NCI-H1417 treated with DMSO at 0.1 percent for 48 hours (cell line): ENCODE data around the gene SHROOM2.
"Not testable (repeated sequence)": the region's sequence is repeated elsewhere in the genome, so short reads cannot be mapped to it uniquely, and the experiment has no call there.

Experiments used
- DNase-seq: peaks from one replicate; lab custom pipeline; 2025; lab: John Stamatoyannopoulos, UW

SHROOM2 gene, protein sequence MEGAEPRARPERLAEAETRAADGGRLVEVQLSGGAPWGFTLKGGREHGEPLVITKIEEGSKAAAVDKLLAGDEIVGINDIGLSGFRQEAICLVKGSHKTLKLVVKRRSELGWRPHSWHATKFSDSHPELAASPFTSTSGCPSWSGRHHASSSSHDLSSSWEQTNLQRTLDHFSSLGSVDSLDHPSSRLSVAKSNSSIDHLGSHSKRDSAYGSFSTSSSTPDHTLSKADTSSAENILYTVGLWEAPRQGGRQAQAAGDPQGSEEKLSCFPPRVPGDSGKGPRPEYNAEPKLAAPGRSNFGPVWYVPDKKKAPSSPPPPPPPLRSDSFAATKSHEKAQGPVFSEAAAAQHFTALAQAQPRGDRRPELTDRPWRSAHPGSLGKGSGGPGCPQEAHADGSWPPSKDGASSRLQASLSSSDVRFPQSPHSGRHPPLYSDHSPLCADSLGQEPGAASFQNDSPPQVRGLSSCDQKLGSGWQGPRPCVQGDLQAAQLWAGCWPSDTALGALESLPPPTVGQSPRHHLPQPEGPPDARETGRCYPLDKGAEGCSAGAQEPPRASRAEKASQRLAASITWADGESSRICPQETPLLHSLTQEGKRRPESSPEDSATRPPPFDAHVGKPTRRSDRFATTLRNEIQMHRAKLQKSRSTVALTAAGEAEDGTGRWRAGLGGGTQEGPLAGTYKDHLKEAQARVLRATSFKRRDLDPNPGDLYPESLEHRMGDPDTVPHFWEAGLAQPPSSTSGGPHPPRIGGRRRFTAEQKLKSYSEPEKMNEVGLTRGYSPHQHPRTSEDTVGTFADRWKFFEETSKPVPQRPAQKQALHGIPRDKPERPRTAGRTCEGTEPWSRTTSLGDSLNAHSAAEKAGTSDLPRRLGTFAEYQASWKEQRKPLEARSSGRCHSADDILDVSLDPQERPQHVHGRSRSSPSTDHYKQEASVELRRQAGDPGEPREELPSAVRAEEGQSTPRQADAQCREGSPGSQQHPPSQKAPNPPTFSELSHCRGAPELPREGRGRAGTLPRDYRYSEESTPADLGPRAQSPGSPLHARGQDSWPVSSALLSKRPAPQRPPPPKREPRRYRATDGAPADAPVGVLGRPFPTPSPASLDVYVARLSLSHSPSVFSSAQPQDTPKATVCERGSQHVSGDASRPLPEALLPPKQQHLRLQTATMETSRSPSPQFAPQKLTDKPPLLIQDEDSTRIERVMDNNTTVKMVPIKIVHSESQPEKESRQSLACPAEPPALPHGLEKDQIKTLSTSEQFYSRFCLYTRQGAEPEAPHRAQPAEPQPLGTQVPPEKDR (N-terminal part only)

GRCh38 chrX:9785944-9786797 is at the start of gene SHROOM2:
Gene SHROOM2 (plus strand): TSS chrX:9786429. CDS start chrX:9786546, 117 bp downstream.
- DNase-seq, result no peak

GRCh38 chrX:9737363-9737762 is 48.9 kb upstream of the SHROOM2 start:
- DNase-seq, result no peak

DNA sequence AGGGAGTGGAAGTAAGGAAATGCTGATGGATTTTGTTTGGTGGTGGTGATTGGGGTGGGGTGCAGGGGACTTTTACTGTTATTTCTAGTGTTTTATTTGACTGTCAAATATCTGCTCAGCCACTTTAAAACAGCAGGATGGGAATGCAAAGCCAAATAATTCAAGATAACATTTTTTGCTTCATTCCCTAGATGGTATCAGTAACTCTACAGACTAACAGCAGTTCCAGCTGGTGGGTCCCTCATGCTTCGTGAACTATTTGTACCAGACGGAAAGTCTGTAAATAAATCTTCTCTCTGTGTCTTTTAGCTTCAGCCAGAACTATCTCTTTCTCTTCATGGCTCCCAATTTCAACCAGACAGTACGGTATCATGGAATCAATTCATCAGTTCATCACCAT is 48.1 kb upstream of the SHROOM2 start:
- no peak for DNase-seq

DNA sequence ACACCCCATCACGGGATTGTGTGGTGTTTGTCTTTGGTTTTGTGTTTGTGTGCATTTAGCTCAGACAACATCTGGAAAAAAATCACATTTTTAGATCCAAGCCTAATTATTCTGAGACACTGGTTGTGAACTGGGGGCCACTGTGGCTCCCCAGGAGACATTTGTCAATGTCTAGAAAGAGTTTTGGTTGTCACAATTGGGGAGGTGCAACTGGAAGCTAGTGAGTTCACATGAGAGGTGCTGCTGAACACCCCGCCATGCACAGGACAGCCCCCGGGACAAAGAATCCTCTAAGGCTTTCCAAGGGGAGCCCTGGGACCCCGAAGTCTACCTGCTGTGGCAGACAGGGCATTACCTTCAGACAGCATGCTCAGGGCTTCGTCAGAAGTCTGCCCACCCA is 47.1 kb upstream of the SHROOM2 start:
- DNase-seq, result no peak

DNA sequence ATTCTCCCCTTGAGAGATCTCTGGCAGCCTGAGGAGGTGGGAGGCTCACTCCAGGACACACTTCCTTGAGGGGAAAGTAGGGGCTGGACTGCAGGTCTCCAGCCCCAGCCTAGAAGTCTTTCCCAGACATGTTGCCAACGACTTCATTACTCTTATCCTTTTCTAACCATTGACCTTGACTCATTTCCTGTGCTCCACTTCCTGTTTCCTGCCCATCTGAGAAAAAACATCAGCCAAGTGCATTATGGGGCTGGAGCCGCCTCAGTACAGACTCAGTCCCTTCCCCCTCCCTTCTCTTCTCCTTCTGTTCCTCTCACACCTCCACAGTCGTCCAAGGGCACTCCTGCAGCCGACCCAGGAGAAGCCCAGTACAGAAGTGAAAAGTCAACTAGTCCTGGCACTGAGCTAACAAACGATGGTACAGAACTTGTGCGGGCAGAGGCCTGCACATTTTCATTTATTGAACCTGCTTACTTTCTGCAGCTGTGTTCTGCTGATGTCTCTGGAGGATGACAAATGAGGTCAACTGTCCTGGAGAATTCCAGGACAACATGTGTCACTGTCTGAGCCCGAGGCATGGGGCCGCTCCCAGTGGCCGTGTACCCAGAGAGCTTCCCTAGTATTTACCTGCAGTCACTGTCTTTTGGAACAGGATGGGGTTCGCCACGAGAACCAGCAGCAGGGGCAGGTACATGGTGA is 40.7 kb upstream of the SHROOM2 start:
- DNase-seq, result no peak

DNA sequence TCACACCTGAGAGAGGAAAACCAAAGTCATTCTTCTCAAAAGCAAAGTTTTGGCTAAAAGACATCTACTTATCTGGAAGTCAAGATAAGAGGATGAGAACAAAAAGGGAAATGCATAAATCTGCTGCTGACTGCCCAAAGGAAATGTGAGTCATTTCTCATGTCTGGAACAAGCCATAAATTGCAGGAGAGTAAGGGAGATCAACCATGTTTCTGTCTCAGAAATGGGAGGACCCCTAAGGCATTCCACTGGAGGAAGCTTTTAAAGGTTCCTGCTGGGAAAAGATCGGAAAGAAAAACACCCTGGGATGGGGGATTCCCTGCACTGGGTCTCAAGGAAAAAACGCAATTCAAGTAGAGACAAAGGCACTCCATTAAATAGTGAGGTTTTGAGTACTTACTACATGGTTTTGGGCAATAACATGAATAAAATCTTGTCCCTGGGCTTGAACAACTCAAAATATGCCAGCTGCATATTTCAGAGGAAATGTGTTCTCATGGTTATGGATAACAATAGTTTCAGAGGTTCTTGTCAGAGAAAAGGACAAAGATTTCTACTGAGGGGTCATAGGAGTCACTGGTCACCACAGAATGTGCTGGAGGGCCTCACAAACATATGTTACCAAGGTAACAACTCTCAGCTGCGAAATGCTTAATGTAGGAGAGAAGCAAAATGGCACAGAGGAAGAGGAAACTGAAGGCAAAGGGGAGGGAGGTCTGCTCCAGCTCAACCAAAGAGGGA is 39.9 kb upstream of the SHROOM2 start:
- no peak for DNase-seq

DNA sequence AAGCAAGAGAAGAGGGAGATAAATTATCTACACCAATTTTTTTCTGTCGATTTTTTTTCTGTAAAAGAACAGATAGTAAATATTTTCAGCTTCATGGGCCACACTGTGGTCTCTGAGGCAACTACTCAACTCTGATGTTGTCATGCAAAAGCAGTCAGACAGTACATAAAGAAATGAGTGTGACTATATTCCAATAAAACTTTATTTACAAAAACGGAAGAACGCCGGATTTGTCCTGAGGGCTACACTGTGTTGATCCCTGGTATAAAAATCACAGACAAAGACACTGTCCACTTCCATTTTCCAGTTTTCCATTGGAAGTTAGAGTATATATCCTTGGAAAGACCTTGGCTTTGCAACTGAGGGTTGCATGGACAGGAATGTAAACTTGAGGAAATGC is 38.6 kb upstream of the SHROOM2 start:
- no peak for DNase-seq

DNA sequence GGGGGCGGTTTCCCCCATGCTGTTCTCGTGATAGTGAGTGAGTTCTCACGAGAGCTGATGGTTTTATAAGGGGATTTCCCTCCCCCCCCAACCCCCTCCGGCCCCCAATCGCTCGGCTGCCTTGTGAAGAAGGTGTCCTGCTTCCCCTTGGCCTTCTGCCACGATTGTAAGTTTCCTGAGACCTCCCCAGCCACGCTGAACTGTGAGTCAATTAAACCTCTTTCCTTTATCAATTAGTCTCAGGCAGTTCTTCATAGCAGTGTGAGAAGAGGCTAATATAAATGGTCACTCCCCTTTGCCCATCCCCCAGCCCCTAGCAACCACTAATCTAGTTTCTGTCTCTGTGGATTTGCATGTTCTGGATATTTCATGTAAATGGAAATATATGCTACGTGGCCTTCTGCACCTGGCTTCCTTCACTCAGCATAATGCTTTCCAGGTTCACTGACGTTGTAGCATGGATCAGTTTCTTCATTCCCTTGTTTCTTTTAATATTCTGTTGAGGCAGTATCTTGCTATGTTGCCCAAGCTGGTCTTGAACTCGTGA is 37.0 kb upstream of the SHROOM2 start:
- no peak for DNase-seq

DNA sequence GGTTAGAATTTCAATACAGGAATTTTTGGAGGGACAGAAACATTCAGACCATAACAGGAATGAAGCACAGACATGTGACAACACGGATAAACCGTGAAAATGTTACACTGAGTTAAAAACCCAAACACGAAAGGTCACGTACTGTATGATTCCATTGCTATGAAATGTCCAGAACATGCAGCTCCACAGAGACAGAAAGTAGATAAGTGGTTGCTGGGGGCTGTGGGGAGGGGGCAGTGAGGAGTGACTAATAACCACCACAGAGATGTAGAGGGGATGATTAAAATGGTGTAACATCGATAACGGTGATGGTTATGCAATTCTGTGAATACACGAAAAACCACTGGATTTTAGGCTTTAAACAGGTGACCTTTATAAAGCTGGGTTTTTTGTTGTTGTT is 28.9 kb upstream of the SHROOM2 start:
- no peak for DNase-seq

- DNase-seq, result no peak
Measured at GRCh38 chrX:9758021-9758638, 28.1 kb upstream of the SHROOM2 start.

DNA sequence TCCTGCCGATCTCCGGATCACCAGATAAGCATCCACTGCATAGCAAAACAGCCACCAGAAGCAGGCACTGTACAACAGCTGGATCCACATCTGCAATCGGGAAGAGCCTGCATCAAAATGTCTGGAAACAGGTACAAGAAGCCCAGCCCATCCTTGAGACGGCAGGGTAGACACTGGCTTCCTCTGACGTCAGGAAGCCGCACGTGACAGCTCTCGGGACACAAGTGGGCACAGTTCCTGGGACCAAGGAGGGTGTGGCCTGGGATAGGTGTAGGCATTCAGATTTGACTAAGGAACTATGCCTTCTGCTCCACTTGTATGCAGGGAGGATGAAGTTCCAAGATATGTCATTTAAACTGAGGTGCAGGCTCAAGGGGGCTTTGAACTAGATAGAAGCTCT is 26.9 kb upstream of the SHROOM2 start:
- no peak for DNase-seq

- DNase-seq, result no peak
Measured at GRCh38 chrX:9765072-9765736, 21.0 kb upstream of the SHROOM2 start.

- DNase-seq, result no peak
Measured at GRCh38 chrX:9765737-9766097, 20.5 kb upstream of the SHROOM2 start, which contains the start of gene GPR143. Gene GPR143 (minus strand): TSS chrX:9765847. CDS start chrX:9765817, 30 bp downstream.

DNA sequence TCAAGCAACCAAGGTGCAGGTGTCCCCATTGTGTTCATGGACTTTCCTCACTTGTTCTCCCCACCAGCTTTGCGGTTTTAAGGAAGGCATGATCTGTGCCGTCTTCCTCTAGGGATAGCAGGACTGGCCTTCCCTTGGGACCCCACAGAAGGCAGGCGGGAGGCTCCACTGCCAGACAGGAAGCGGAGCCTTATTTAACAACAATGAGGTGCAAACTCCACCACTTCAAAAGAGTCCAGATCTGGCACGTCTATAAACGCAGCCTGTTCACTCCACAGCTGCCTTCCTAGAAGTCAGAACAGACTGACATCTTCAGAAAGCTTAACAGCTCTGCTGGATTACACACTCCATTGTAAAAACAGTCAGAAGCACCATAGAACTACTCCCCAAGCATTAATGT is 18.9 kb upstream of the SHROOM2 start:
- no peak for DNase-seq

DNA sequence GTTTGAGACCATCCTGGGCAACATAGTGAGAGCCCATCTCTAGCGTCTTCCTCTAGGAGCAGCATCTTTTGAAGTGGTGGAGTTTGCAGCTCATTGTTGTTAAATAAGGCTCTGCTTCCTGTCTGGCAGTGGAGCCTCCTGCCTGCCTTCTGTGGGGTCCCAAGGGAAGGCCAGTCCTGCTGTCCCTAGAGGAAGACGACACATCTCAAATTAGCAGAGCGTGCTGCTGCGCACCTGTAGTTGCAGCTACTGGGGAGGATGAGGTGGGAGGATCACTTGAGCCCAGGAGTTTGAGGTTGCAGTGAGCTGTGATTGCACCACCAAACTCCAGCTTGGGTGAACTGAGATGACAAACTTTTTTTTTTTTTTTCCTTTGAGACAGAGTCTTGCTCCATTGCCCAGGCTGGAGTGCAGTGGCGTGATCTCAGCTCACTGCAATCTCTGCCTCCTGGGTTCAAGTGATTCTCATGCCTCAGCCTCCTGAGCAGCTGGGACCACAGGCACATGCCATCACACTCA is 17.8 kb upstream of the SHROOM2 start:
- not testable (repeated sequence) for DNase-seq

- no peak for DNase-seq
Measured at GRCh38 chrX:9770319-9770718, 15.9 kb upstream of the SHROOM2 start.

DNA sequence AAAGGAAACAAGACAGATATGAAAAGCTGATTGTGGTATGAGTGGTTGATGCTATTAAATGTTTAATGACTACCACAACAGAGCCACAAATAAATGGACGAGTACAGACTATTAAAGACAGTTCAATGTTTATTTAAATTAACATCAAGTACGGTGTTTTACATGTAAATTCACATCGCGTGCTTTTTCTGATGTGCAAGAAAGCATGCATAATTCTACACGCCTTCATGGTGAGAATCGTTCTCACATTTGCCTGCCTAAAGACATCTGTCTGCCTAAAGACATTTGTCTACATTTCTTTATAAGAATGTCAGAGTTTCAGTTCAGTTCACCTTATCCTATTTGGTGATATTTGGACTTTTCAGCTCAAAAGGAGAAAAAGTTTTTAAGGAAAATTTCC is 13.3 kb upstream of the SHROOM2 start:
- DNase-seq, result no peak

DNA sequence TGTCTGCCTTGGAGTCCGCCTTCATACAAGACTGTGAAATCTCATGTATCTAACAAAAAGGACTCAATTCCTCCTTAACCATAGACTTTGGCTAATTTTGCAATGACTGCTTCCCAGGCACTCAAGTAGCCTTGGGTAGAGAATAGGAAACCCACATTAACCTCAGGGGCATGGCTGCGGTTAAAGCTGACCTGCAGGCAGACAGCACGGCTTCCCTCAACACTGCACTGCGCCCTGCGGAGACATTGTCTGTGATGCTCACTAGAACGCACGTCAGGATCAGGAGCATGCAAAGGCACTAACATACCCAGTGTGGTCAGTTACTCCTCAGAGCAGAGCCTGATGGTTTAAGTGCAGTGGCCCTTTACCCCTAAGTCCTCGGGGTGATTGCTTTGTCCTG is 10.3 kb upstream of the SHROOM2 start:
- DNase-seq, result no peak
